Epithelial cell of esophagus (primary cell): Measurements from ENCODE around the gene CALCOCO1.
"Not testable (repeated sequence)": the region's sequence is repeated elsewhere in the genome, so short reads cannot be mapped to it uniquely, and the experiment has no call there.

Experiments used
- DNase-seq: peaks from one replicate; pipeline ENCODE4 v3.0.0; 2010; ENCODE audit warnings: low read depth
- H3K4me3 ChIP-seq: 2 replicates; pipeline ENCODE4 v1.5.1; 2011; ENCODE audit warnings: mild to moderate bottlenecking, low read length, control low read depth
- TF ChIP-seq, protein P1 (sequence below): IDR thresholded peaks from 2 replicates; pipeline ENCODE4 v1.5.1; 2011; ENCODE audit warnings: low read depth, mild to moderate bottlenecking, low read length, control low read depth, inconsistent platforms; ENCODE audit not compliant: insufficient read depth; ENCODE audit errors: missing control alignments

CALCOCO1 gene

GRCh38 chr12:53765891-53766290 lies 38.6 kb upstream of the CALCOCO1 start:
- TF ChIP-seq, protein P1, sequence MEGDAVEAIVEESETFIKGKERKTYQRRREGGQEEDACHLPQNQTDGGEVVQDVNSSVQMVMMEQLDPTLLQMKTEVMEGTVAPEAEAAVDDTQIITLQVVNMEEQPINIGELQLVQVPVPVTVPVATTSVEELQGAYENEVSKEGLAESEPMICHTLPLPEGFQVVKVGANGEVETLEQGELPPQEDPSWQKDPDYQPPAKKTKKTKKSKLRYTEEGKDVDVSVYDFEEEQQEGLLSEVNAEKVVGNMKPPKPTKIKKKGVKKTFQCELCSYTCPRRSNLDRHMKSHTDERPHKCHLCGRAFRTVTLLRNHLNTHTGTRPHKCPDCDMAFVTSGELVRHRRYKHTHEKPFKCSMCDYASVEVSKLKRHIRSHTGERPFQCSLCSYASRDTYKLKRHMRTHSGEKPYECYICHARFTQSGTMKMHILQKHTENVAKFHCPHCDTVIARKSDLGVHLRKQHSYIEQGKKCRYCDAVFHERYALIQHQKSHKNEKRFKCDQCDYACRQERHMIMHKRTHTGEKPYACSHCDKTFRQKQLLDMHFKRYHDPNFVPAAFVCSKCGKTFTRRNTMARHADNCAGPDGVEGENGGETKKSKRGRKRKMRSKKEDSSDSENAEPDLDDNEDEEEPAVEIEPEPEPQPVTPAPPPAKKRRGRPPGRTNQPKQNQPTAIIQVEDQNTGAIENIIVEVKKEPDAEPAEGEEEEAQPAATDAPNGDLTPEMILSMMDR = no peak
- no peak for DNase-seq

GRCh38 chr12:53764615-53765014 lies 37.4 kb upstream of the CALCOCO1 start:
- no peak for DNase-seq
- H3K4me3 ChIP-seq = no peak overlapping the region
- TF ChIP-seq, protein P1 = no peak

More at GRCh38 chr12:53765891-53766290, 38.6 kb upstream of the CALCOCO1 start:
- H3K4me3 ChIP-seq = no peak overlapping the region

DNA sequence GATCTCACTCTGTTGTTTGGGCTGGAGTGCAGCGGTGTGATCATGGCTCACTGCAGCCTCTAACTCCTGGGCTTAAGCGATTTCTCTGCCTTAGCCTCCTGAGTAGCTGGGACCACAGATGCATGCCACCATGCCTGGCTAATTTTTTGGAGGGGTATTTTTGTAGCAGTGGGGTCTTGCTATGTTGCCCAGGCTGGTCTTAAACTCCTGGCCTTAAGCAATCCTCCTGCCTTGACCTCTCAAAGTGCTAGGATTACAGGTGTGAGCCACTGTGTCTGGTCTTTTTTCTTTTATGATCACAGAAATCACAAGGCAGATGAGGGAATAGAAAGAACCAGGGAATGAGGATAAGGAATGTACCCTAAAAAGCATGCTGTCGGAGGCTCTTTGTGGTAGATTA lies 35.5 kb upstream of the CALCOCO1 start:
- DNase-seq, H3K4me3 ChIP-seq: not testable (repeated sequence)

DNA sequence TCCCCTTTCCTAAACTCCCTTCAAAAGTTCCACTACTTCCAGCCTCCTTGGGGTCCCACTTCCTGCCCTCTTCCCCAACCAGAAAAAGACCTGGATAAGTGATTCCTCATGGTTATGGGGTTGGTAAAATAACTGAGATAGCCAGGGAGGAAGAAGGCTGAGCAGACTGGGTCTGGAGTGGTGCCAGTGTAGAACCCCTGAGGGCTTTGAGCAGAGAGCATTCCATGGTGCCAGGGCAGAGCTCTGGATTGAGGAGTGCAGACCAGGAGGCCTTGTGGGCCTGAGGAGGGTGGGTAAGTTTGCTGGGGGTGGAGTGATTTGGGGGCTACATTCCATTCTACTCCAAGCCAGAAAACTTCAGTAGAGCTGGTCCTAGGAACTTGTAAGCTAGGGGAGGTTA lies 34.1 kb upstream of the CALCOCO1 start:
- peak; percentile 19 for DNase-seq
- H3K4me3 ChIP-seq = no peak overlapping the region
- TF ChIP-seq, protein P1 = no peak

- H3K4me3 ChIP-seq = no peak overlapping the region
- TF ChIP-seq, protein P1 = no peak
- DNase-seq = no peak
These were observed 32.0 kb upstream of the CALCOCO1 start for GRCh38 chr12:53759261-53759660.

- TF ChIP-seq, protein P1 = no peak
- no peak for DNase-seq
- no peak overlapping the region for H3K4me3 ChIP-seq
These were observed 31.5 kb upstream of the CALCOCO1 start for GRCh38 chr12:53758730-53759103.

- TF ChIP-seq, protein P1 = no peak
- no peak for DNase-seq
These were observed 31.0 kb upstream of the CALCOCO1 start for GRCh38 chr12:53758081-53758729.

More at GRCh38 chr12:53758081-53758729, 31.0 kb upstream of the CALCOCO1 start:
- H3K4me3 ChIP-seq = no peak overlapping the region
